ENCODE data around the gene TAF9B.
"Not testable (repeated sequence)": the region's sequence is repeated elsewhere in the genome, so short reads cannot be mapped to it uniquely, and the experiment has no call there.

DNA sequence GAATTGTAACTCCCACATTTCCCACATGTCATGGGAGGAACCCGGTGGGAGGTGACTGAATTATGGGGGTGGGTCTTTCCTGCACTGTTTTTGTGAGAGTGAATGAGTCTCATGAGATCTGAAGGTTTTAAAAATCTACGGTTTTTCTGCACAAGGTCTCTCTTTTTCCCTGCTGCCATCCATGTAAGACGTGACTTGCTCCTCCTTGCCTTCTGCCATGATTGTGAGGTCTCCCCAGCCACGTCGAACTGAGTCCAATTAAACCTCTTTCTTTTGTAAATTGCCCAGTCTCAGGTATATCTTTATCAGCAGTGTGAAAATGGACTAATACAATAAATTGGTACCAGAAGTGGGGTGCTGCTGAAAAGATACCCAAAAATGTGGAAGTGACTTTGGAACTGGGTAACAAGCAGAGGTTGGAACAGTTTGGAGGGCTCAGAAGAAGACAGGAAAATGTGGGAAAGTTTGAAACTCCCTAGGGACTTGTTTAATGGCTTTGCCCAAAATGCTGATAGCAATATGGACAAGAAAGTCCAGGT is 7.6 kb upstream of the TAF9B start:
- TF ChIP-seq, protein P1, sequence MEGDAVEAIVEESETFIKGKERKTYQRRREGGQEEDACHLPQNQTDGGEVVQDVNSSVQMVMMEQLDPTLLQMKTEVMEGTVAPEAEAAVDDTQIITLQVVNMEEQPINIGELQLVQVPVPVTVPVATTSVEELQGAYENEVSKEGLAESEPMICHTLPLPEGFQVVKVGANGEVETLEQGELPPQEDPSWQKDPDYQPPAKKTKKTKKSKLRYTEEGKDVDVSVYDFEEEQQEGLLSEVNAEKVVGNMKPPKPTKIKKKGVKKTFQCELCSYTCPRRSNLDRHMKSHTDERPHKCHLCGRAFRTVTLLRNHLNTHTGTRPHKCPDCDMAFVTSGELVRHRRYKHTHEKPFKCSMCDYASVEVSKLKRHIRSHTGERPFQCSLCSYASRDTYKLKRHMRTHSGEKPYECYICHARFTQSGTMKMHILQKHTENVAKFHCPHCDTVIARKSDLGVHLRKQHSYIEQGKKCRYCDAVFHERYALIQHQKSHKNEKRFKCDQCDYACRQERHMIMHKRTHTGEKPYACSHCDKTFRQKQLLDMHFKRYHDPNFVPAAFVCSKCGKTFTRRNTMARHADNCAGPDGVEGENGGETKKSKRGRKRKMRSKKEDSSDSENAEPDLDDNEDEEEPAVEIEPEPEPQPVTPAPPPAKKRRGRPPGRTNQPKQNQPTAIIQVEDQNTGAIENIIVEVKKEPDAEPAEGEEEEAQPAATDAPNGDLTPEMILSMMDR (IDR thresholded peaks at IDR 0.05), result not testable (repeated sequence)
- TF ChIP-seq POLR2A (IDR thresholded peaks at IDR 0.05), result not testable (repeated sequence)

Measured in transverse colon (tissue), 3 donors.